GM21367 (cell line): ENCODE measurements around the gene DISP3.

Source experiments
- ATAC-seq: cut with Tn5 transposase; IDR thresholded peaks from one replicate; pipeline ENCODE4 v1.9.1; 2021; ENCODE audit not compliant: unreplicated experiment

DISP3 gene

DNA sequence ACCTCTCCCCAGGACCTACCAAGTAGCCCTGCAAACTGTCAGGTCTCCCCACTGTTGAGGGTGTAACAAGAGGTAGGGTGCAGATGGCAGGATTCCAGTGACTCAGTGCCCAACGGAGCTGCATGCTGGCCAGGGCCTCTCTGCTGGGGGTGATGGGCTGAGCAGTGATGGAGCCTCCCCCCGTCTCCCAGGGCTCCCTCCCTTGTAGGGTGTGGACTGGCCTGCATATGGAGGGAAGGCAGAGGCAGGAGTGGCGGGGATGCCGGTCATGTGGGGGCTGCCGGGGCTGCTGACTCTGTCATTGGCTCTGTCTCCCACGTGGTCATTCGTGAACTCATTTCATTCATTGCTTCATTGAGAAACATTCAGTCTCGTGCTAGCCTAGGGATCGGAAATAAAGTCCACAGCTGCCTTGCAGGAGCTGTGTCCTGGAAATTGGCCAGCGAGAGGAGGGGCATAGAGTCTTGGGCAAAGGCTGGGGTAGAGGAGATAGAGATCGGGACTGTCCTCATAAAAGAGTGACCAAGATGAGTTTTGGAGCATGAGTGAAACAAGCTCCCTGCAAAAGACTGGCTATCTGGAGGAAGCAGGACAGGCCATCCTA lies 22.9 kb upstream of the DISP3 start:
- ATAC-seq, result no peak

GRCh38 chr1:11456965-11457364 lies 22.0 kb upstream of the DISP3 start:
- no peak for ATAC-seq

GRCh38 chr1:11458811-11459275 lies 20.1 kb upstream of the DISP3 start:
- no peak for ATAC-seq

DNA sequence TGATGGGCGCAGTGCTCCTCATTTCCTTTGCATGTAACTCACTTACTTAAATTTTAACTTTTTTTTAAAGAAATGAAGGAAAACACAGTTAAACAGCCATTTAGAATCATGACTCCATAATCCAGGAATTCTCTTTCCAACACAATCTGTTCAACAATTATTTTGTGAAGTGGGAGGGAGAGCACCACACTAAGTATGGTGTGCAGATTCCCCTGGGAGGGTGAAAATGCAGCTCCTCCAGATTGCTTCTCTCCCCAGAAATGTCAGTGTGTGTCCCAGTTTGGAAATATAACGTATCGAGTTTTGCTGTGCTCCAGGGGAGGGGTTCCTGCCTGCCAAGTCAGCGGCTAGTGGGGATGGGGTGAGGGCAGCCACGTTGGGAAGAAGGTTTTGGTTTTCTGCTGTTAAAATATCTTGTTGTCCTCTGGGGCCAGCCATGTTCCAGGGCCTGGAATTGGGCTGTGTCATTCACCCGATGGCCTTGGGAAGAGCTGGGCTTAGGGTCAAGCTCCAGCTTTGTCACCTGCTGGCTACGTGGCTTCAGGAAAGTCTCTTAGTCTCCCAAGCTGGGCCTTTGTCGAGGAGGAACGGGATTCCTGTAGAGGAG lies 17.3 kb upstream of the DISP3 start:
- ATAC-seq, result no peak

GRCh38 chr1:11462224-11462923 lies 16.6 kb upstream of the DISP3 start:
- ATAC-seq, result no peak

DNA sequence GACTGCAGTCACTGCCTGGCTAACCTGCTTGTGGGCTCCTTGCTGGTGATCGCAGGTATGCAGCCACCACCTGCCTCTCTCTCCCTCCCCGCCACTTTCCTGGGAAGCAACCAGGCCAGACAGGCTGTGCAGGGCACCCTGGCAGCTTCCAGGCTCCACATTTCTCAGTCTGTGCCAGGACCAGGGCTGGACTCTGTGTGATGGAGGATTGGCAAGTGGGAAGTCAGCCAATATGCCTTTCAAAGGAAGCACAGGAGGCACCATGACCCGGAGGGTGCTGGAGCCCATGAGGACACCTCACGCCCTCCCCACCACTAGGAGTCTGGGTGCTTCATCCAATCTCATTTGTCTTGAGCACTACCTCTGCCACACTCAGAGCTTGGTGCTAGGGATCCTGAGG lies 15.8 kb upstream of the DISP3 start:
- no peak for ATAC-seq

DNA sequence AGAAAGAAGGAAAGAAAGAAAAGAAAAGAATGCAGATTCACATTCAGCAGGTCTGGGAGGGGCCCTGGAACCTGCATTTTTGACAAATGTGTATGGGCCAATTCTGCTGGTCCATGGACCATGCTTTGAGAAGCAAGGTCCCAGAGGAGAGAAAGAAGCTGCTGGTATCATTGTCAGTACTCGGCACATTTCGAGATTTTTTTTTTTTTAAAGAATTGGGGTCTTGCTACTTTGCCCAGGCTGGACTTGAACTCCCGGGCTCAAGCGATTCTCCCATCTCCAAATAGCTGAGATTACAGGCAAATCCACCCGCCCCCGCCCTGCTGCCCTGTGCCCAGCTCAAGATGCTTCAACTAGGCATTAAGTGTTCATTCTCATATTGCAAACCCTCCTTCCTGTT lies 13.6 kb upstream of the DISP3 start:
- no peak for ATAC-seq

GRCh38 chr1:11466416-11466815 lies 12.5 kb upstream of the DISP3 start:
- ATAC-seq, result no peak

DNA sequence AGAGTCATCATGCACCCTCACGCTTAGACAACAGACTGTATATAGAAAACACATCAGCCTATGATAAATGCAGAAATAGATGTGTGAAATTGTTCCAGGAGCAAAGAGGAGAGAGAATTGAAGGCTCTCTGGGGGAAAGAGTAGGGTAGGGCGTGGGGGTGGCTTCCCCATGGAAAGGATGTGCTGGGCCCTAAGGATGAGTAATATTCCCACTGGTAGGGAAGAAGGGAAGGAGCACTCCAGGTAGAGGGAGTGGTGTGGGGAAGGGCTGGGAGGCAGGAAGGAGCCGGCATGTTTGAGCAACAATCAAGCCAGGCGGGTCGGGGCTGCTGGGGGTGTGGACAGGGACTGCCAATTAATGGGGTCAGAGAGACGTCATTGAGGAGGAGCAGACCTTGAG lies 10.1 kb upstream of the DISP3 start:
- ATAC-seq, result no peak

GRCh38 chr1:11470912-11471311 lies 8.0 kb upstream of the DISP3 start:
- ATAC-seq, result no peak

DNA sequence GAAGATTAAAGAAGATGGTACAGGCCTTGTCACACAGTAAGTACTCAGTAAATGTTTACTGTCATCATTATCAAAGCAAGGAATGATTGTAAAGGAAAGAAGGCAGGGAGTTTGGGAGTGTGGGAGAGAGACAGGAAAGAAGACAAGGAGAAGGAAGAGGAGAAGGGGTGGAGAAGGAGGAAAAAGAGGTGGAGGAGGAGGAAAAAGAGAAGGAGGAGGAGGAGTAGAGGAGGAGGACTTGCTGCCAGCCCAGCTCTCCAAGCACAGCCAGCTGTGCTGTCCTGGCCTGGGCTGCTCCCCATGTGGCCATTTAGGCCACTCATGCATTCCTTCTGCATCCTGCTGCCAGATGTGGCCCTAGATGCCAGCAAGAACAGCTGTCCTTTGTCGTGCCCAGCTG lies 7.5 kb upstream of the DISP3 start:
- ATAC-seq, result no peak

- ATAC-seq, result no peak
Measured at GRCh38 chr1:11472284-11472683, 6.7 kb upstream of the DISP3 start.

DNA sequence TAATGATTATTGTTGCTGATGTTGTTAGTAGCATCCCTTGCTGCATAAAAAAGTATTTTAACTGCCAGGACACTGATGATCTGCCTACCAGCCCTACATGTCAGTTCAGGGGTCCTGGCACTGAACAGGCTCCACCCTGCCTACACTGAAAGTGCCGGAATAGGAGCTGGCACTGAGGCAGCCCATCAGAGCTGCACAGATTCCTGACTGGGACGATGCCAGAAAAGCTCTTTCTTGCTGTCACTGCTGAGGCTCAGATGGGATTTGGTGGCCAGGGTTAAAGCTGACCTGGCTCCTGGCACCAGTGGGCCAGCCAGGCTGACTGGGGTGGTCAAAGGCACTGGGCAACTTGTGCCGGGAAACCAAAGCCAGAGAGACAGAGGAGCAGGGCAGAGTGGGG lies 6.2 kb upstream of the DISP3 start:
- no peak for ATAC-seq

GRCh38 chr1:11473491-11474034 lies 5.4 kb upstream of the DISP3 start:
- no peak for ATAC-seq

DNA sequence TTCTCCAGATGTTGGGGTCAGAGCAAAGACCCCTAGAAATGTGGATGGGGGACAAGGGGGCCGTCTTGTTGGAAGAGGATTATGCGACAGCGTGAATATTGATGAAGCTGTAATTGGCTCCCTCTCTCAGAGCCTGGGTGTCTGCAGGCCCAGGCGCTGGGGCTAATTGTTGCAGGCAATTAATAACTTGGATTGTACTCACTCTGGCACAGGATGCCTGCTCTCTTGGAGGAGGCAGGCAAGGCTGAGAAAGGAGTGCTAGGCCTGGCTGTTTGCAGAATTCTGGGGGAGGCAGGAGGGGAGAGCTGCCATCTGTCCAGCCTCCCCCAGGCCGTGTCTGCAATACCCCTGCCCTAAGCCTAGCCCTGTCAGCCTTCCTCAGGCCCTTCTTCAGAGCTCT lies 4.1 kb upstream of the DISP3 start:
- no peak for ATAC-seq

GRCh38 chr1:11475748-11476147 lies 3.2 kb upstream of the DISP3 start:
- ATAC-seq, result no peak

- ATAC-seq, result no peak
Measured at GRCh38 chr1:11479375-11479979, 522 bp downstream of the DISP3 start.

GRCh38 chr1:11481019-11481418 lies 2.1 kb downstream of the DISP3 start:
- no peak for ATAC-seq

GRCh38 chr1:11482198-11482597 lies 3.2 kb downstream of the DISP3 start:
- ATAC-seq, result no peak

DNA sequence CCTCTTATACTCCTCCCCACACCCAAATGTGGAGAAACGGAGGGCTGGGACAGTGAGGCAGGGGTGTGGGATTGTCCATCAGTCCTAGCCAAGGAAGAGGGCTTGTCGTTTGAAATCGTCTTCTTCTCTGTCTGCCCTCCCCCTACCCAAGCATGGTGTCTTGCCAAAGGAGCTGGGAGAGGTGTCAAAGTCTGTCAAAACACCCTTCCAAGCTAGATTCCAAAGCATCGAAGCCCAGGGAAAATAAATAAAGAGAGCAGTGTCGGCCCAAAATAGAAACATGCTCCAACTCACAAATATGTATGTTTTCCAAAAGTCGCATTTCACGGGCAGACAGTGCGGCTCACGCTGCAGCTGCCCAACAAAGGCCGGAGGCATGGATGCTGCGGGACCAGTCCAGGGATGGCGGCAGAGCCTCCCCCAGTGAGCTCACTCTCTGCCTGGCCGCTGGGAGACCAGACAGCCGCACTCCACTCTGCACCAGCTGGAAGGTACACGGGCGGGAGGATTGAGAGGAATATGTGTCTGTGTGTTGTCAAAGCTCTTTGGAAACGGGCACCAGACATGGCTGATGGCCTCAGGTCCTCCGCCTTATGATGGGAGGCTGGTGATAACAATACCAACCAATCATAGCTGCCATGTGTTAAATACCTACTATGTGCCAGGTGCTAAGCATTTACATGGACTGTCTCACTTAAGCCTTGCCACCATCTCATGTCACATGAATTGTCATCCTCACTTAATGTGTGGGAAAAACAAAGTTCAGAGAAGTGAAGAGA lies 3.9 kb downstream of the DISP3 start:
- no peak for ATAC-seq
